IMR-90 (cell line): Measurements from ENCODE around the gene RBM8A. TPM values are rescaled to one million over a fixed set of nuclear protein-coding genes. Genes with fewer than 3 reads are reported as not detected.

Source experiments
- ATAC-seq: fragments of 200-7000 bp; cut with Tn5 transposase; 2 replicates; pipeline ENCODE4 v1.9.1; 2020; ENCODE audit warnings: low read depth, mild to moderate bottlenecking, moderate library complexity
- BruUV-seq: library from RNA; stranded (reverse); fragments of 400-500 nt; replicated peaks from 2 replicates; lab custom pipeline; 2021; lab: Mats Ljungman, UMichigan
- CTCF ChIA-PET: fragments of 300-600 bp; formaldehyde crosslinking; extraction: SDS; loops from one replicate; lab custom pipeline; 2021; ENCODE audit warnings: antibody characterized with exemption; lab: Yijun Ruan, JAX
- POLR2A ChIA-PET: fragments of 300-600 bp; sonication (Branson Sonifier 250); formaldehyde crosslinking; loops from one replicate; lab custom pipeline; 2022; ENCODE audit warnings: antibody characterized with exemption; ENCODE audit not compliant: unreplicated experiment; lab: Charles Lee
- DNase-seq: peaks from one replicate; pipeline ENCODE4 v3.0.0; 2013
- H2AFZ ChIP-seq: replicated peaks from 2 replicates; pipeline ENCODE3; 2013; ENCODE audit warnings: low read length, mild to moderate bottlenecking; ENCODE audit not compliant: poor library complexity
- H2AK5ac ChIP-seq: 2 replicates; pipeline ENCODE4 v1.6.1; 2013; ENCODE audit warnings: low read depth, low read length, inconsistent platforms
- H2AK9ac ChIP-seq: replicated peaks from 2 replicates; pipeline ENCODE3; 2013; ENCODE audit warnings: mild to moderate bottlenecking, low read depth, low read length, moderate library complexity; ENCODE audit not compliant: poor library complexity
- H2BK120ac ChIP-seq: 2 replicates; pipeline ENCODE4 v1.6.1; 2013; ENCODE audit warnings: low read depth, low read length, inconsistent platforms
- H2BK15ac ChIP-seq: 3 replicates; pipeline ENCODE4 v1.6.1; 2013; ENCODE audit warnings: low read depth, low read length, inconsistent platforms
- H2BK20ac ChIP-seq: 2 replicates; pipeline ENCODE4 v1.6.1; 2013; ENCODE audit warnings: low read depth, mild to moderate bottlenecking, inconsistent platforms, low read length, moderate library complexity
- H2BK5ac ChIP-seq: 2 replicates; pipeline ENCODE4 v1.6.1; 2013; ENCODE audit warnings: mild to moderate bottlenecking, low read depth, low read length, inconsistent platforms; ENCODE audit not compliant: poor library complexity, severe bottlenecking
- H3K14ac ChIP-seq: replicated peaks from 2 replicates; pipeline ENCODE4 v1.6.1; 2013; ENCODE audit warnings: low read depth, low read length, inconsistent platforms
- H3K18ac ChIP-seq: 2 replicates; pipeline ENCODE4 v1.6.1; 2013; ENCODE audit warnings: low read depth, low read length, control low read depth
- H3K23ac ChIP-seq: 2 replicates; pipeline ENCODE4 v1.6.1; 2013; ENCODE audit warnings: low read depth, low read length, inconsistent platforms
- H3K27ac ChIP-seq: 2 replicates; pipeline ENCODE4 v1.5.1; 2013; ENCODE audit warnings: mild to moderate bottlenecking, control low read depth, low read length; ENCODE audit not compliant: insufficient read depth
- H3K27me3 ChIP-seq: 2 replicates; pipeline ENCODE4 v1.6.1; 2013; ENCODE audit warnings: low read length; ENCODE audit not compliant: control insufficient read depth, insufficient read depth
- H3K36me3 ChIP-seq: 2 replicates; pipeline ENCODE4 v1.6.1; 2013; ENCODE audit warnings: low read length, mixed read lengths; ENCODE audit not compliant: control insufficient read depth, insufficient read depth
- H3K4ac ChIP-seq: 2 replicates; pipeline ENCODE4 v1.6.1; 2013; ENCODE audit warnings: low read depth, low read length, inconsistent platforms
- H3K4me1 ChIP-seq: 2 replicates; pipeline ENCODE4 v1.6.1; 2013; ENCODE audit warnings: low read length, mixed read lengths; ENCODE audit not compliant: control insufficient read depth, insufficient read depth
- H3K4me2 ChIP-seq: 2 replicates; pipeline ENCODE4 v1.6.1; 2013; ENCODE audit warnings: low read depth, mild to moderate bottlenecking, control low read depth, low read length, moderate library complexity
- H3K4me3 ChIP-seq: 2 replicates; pipeline ENCODE4 v1.5.1; 2013; ENCODE audit warnings: low read depth, mild to moderate bottlenecking, control low read depth, low read length, moderate library complexity; ENCODE audit not compliant: insufficient read depth
- H3K56ac ChIP-seq: 2 replicates; pipeline ENCODE4 v1.6.1; 2013; ENCODE audit warnings: low read length, inconsistent platforms; ENCODE audit not compliant: insufficient read depth; ENCODE audit errors: extremely low read depth
- H3K79me1 ChIP-seq, 2 experiments: 2 replicates each; pipeline ENCODE4 v1.6.1; 2013; ENCODE audit warnings: low read length in 2 of 2, inconsistent platforms in 1 of 2, low read depth in 1 of 2
- H3K9ac ChIP-seq: 2 replicates; pipeline ENCODE4 v1.6.1; 2013; ENCODE audit warnings: low read depth, low read length, control low read depth
- H3K9me1 ChIP-seq: 2 replicates; pipeline ENCODE4 v1.6.1; 2013; ENCODE audit warnings: low read length, inconsistent platforms; ENCODE audit not compliant: insufficient read depth
- H3K9me3 ChIP-seq: 2 replicates; pipeline ENCODE4 v1.6.1; 2013; ENCODE audit warnings: low read length; ENCODE audit not compliant: control insufficient read depth, insufficient read depth
- H4K20me1 ChIP-seq: 2 replicates; pipeline ENCODE4 v1.6.1; 2013; ENCODE audit warnings: low read length, inconsistent platforms; ENCODE audit not compliant: insufficient read depth
- H4K5ac ChIP-seq: 2 replicates; pipeline ENCODE4 v1.6.1; 2013; ENCODE audit warnings: mild to moderate bottlenecking, low read depth, low read length, control low read depth
- H4K8ac ChIP-seq, 2 experiments: 2 replicates each; pipeline ENCODE4 v1.6.1; 2013; ENCODE audit warnings: low read depth in 2 of 2, low read length in 2 of 2, control low read depth in 1 of 2, inconsistent platforms in 1 of 2
- H4K91ac ChIP-seq: 2 replicates; pipeline ENCODE4 v1.6.1; 2013; ENCODE audit warnings: low read depth, low read length, inconsistent platforms; ENCODE audit not compliant: insufficient read depth
- BHLHE40 ChIP-seq: fragments of 150-350 bp; IDR thresholded peaks from 2 replicates; pipeline ENCODE4 v1.6.1; 2016; ENCODE audit warnings: mild to moderate bottlenecking, low read depth, low read length
- CEBPB ChIP-seq: IDR thresholded peaks from 2 replicates; pipeline ENCODE4 v1.6.1; 2012; ENCODE audit warnings: low read depth, low read length, improper control_type of control experiment
- CHD1 ChIP-seq: IDR thresholded peaks from 2 replicates; pipeline ENCODE4 v1.6.1; 2012; ENCODE audit warnings: low read depth, low read length, improper control_type of control experiment
- CTCF ChIP-seq: conservative IDR thresholded peaks from 2 replicates; pipeline ENCODE4 v1.5.1; 2012; ENCODE audit warnings: mild to moderate bottlenecking, low read depth, low read length, improper control_type of control experiment
- ELK1 ChIP-seq: fragments of 150-350 bp; IDR thresholded peaks from 2 replicates; pipeline ENCODE4 v1.6.1; 2016; ENCODE audit warnings: low read depth, mild to moderate bottlenecking, low read length, moderate library complexity, borderline replicate concordance
- FOS ChIP-seq: fragments of 150-350 bp; IDR thresholded peaks from 2 replicates; pipeline ENCODE4 v1.6.1; 2016; ENCODE audit warnings: low read depth, low read length
- MAFK ChIP-seq: IDR thresholded peaks from 2 replicates; pipeline ENCODE4 v1.6.1; 2012; ENCODE audit warnings: low read depth, low read length, improper control_type of control experiment
- MAZ ChIP-seq: IDR thresholded peaks from 2 replicates; pipeline ENCODE4 v1.6.1; 2012; ENCODE audit warnings: low read depth, mild to moderate bottlenecking, low read length, improper control_type of control experiment, moderate library complexity, borderline replicate concordance
- MXI1 ChIP-seq: IDR thresholded peaks from 2 replicates; pipeline ENCODE4 v1.6.1; 2012; ENCODE audit warnings: low read depth, mild to moderate bottlenecking, low read length, moderate library complexity, borderline replicate concordance
- NFE2L2 ChIP-seq: fragments of 150-350 bp; IDR thresholded peaks from 2 replicates; pipeline ENCODE4 v1.6.1; 2016; ENCODE audit warnings: low read depth, mild to moderate bottlenecking, low read length
- RAD21 ChIP-seq: IDR thresholded peaks from 2 replicates; pipeline ENCODE4 v1.6.1; 2012; ENCODE audit warnings: low read length, improper control_type of control experiment
- RFX5 ChIP-seq: IDR thresholded peaks from 2 replicates; pipeline ENCODE4 v1.8.0; 2012; ENCODE audit warnings: low read depth, mild to moderate bottlenecking, low read length, moderate library complexity
- USF2 ChIP-seq: fragments of 150-350 bp; IDR thresholded peaks from 2 replicates; pipeline ENCODE4 v1.6.1; 2017; ENCODE audit warnings: mild to moderate bottlenecking, antibody characterized with exemption, low read length, low read depth
- WGBS, 2 experiments: methylation state at CpG; one replicate each; pipeline versions ENCODE4 v1.1.5 to v1.1.7; 2013; ENCODE audit warnings: missing lambda C conversion rate in 2 of 2; ENCODE audit not compliant: insufficient read length in 1 of 2; ENCODE audit errors: extremely low coverage in 2 of 2; 5-methylcytosine and 5-hydroxymethylcytosine counted together
- dilution Hi-C: fragments of 300-500 bp; cut with HindIII; formaldehyde crosslinking; loops from one replicate; pipeline ENCODE4 v1.14.3; 2018; ENCODE audit warnings: low sequenced_read_pairs; ENCODE audit not compliant: unreplicated experiment
- in situ Hi-C: fragments of 300-500 bp; cut with MboI; formaldehyde crosslinking; loops from 3 replicates; pipeline ENCODE4 v1.14.3; 2019; ENCODE audit warnings: low sequenced_read_pairs, inconsistent platforms, mixed read lengths
- intact Hi-C: fragments of 100-400 bp; cut with micrococcal nuclease; formaldehyde crosslinking; loops from 2 replicates; pipeline ENCODE4 v1.10.0; 2022
- polyA plus RNA-seq, 3 experiments: library from polyadenylated mRNA; depleted of rRNA; stranded (reverse); fragments of >200 nt; gene quantifications; 2 replicates each; pipeline ENCODE4 v1.2.3, GENCODE V29; 2012; ENCODE audit warnings: low replicate concordance in 1 of 3
- total RNA-seq: library from RNA; depleted of rRNA; stranded (reverse); fragments of >200 nt; gene quantifications from 2 replicates; pipeline ENCODE4 v1.2.3, GENCODE V29; 2012

RBM8A gene
- total and polyA plus RNA-seq, 2 of the 4 experiments (the other 2 are of a cell fraction): 94.1 to 251 TPM

GRCh38 chr1:145878724-145879123 is 48.6 kb downstream of the RBM8A start:
- H4K8ac ChIP-seq: no peak overlapping the region
- peaks cover 1% of the 10 kb centered on the region; the same call in 1 of the 2 replicates for H3K4me1 ChIP-seq
- peaks cover 5% of the 10 kb centered on the region; the same call in 1 of the 2 replicates for H3K27me3 ChIP-seq
- H3K18ac ChIP-seq: no peak overlapping the region
- no peak overlapping the region for H3K14ac ChIP-seq
- H2AFZ ChIP-seq: no peak overlapping the region
- ATAC-seq (peak; percentile 72), DNase-seq (peak; percentile 47)
- no peak overlapping the region for H3K4me2 ChIP-seq
- intact Hi-C loops: no loop called here
- no peak overlapping the region for H2BK15ac ChIP-seq
- no peak overlapping the region for H3K9ac ChIP-seq
- H3K56ac ChIP-seq: no peak overlapping the region
- H4K5ac ChIP-seq: no peak overlapping the region
- no CpG with 5 or more reads among the region's 2 CpGs for WGBS, 2 experiments
- no peak overlapping the region for H2AK5ac ChIP-seq
- H3K23ac ChIP-seq: no peak overlapping the region
- H4K91ac ChIP-seq: no peak overlapping the region
- H2BK5ac ChIP-seq: no peak overlapping the region
- H4K20me1 ChIP-seq: no peaks in the 10 kb centered on the region
- no peaks in the 10 kb centered on the region for H3K9me3 ChIP-seq
- in situ Hi-C loops: no loop called here
- no peak overlapping the region for H3K27ac ChIP-seq
- no TSS peak for BruUV-seq
- CTCF ChIA-PET: interaction anchor here (1.5 kb wide), 1 partner anchor 13 kb away, joined by 6 read pairs; no protein-coding TSS in a partner anchor
- H2AK9ac ChIP-seq: no peak overlapping the region
- H2BK120ac ChIP-seq: no peak overlapping the region
- H3K4me3 ChIP-seq: no peak overlapping the region
- no peaks in the 10 kb centered on the region for H3K36me3 ChIP-seq
- no peaks in the 10 kb centered on the region for H3K79me1 ChIP-seq
- H2BK20ac ChIP-seq: no peak overlapping the region
- no peaks in the 10 kb centered on the region for H3K9me1 ChIP-seq
- no peak overlapping the region for H3K4ac ChIP-seq
- TF ChIP-seq MXI1 (peak; percentile 63; the same call in 1 of the 2 replicates), BHLHE40 (no peak), MAZ (no peak), RAD21 (no peak), CHD1 (no peak), NFE2L2 (no peak), RFX5 (no peak), ELK1 (no peak), CTCF (no peak), FOS (no peak), CEBPB (peak; percentile 44; the same call in 1 of the 2 replicates), MAFK (no peak), USF2 (peak; percentile 46; the same call in 1 of the 2 replicates)
- POLR2A ChIA-PET: no interaction called here
- dilution Hi-C loops: no loop called here
